K562 (cell line): ENCODE results near the gene TOR1AIP1. TPM values are rescaled to one million over a fixed set of nuclear protein-coding genes. Genes with fewer than 3 reads are reported as not detected.

ENCODE experiments used
- BHLHE40 ChIP-seq: IDR thresholded peaks from 2 replicates; pipeline ENCODE4 v1.6.1; 2011; ENCODE audit warnings: low read length, improper control_type of control experiment
- CBX1 ChIP-seq: sonication (generic); IDR thresholded peaks from 2 replicates; pipeline ENCODE4 v1.6.1; 2016; ENCODE audit warnings: antibody characterized with exemption, low read depth, mild to moderate bottlenecking
- CEBPB ChIP-seq: fragments of 450-650 bp; IDR thresholded peaks from 2 replicates; pipeline ENCODE4 v1.6.1; 2016; ENCODE audit warnings: missing genetic modification characterization, missing compliant biosample characterization
- CEBPG ChIP-seq, 3 experiments: fragments of 200-800 bp in 1 of 3; sonication (Bioruptor generic) in 1 of 3; sonication (generic) in 1 of 3; formaldehyde crosslinking in 1 of 3; IDR thresholded peaks in 2 of 3; conservative IDR thresholded peaks in 1 of 3; 2 replicates each; pipeline versions ENCODE4 v1.6.1 to v1.8.0; 2016 to 2022; ENCODE audit warnings: missing compliant biosample characterization in 2 of 3, missing genetic modification characterization in 2 of 3, mild to moderate bottlenecking in 1 of 3, missing genetic modification reagents in 1 of 3
- CHD2 ChIP-seq: IDR thresholded peaks from 2 replicates; pipeline ENCODE4 v1.6.1; 2011; ENCODE audit warnings: low read depth, low read length
- DACH1 ChIP-seq: fragments of 450-650 bp; IDR thresholded peaks from 2 replicates; pipeline ENCODE4 v1.6.1; 2018; ENCODE audit not compliant: partially characterized antibody
- ELF2 ChIP-seq: fragments of 250-450 bp; sonication (Bioruptor Pico); IDR thresholded peaks from 2 replicates; pipeline ENCODE4 v1.5.0; 2021; ENCODE audit warnings: mild to moderate bottlenecking
- EP300 ChIP-seq: IDR thresholded peaks from 2 replicates; pipeline ENCODE4 v1.6.1; 2012; ENCODE audit warnings: low read length, improper control_type of control experiment
- HINFP ChIP-seq: fragments of 450-650 bp; conservative IDR thresholded peaks from 2 replicates; pipeline ENCODE4 v1.6.1; 2016; ENCODE audit warnings: missing genetic modification characterization, low read depth, mild to moderate bottlenecking, control low read depth, missing compliant biosample characterization
- HMBOX1 ChIP-seq: sonication (generic); IDR thresholded peaks from 2 replicates; pipeline ENCODE4 v1.6.1; 2016
- HOMEZ ChIP-seq: fragments of 250-450 bp; sonication (Bioruptor Pico); IDR thresholded peaks from 2 replicates; pipeline ENCODE4 v1.4.0; 2020; ENCODE audit warnings: mild to moderate bottlenecking, moderate library complexity
- JUN ChIP-seq, 2 experiments: sonication (generic) in 1 of 2; formaldehyde crosslinking in 1 of 2; IDR thresholded peaks; 2 replicates each; pipeline versions ENCODE4 v1.6.1 to v1.8.0; 2012 to 2022; ENCODE audit warnings: borderline replicate concordance in 2 of 2, mild to moderate bottlenecking in 2 of 2, improper control_type of control experiment in 1 of 2, low read depth in 1 of 2, low read length in 1 of 2, missing genetic modification reagents in 1 of 2
- LEF1 ChIP-seq: fragments of 450-650 bp; IDR thresholded peaks from 2 replicates; pipeline ENCODE4 v1.6.1; 2016; ENCODE audit warnings: mild to moderate bottlenecking
- MCM7 ChIP-seq, 2 experiments: fragments of 450-650 bp; IDR thresholded peaks; 2 replicates each; pipeline ENCODE4 v1.6.1; 2016 to 2018
- MTF1 ChIP-seq: fragments of 250-450 bp; sonication (Bioruptor Pico); IDR thresholded peaks from 2 replicates; pipeline ENCODE4 v1.9.0; 2021; ENCODE audit warnings: moderate library complexity, mild to moderate bottlenecking, inconsistent platforms, borderline replicate concordance
- SRF ChIP-seq, 2 experiments: fragments of 250-450, 450-650 bp in 1 of 2; sonication (Bioruptor Pico) in 1 of 2; sonication (generic) in 1 of 2; formaldehyde crosslinking; IDR thresholded peaks; 2 replicates each; pipeline versions ENCODE4 v1.5.0 to v1.5.1; 2020 to 2022; ENCODE audit warnings: mild to moderate bottlenecking in 1 of 2, missing genetic modification reagents in 1 of 2
- TEAD1 ChIP-seq, 2 experiments: fragments of 450-650 bp in 1 of 2; sonication (generic) in 1 of 2; formaldehyde crosslinking; IDR thresholded peaks; 2 replicates each; pipeline versions ENCODE4 v1.4.0 to v1.8.0; 2020 to 2022; ENCODE audit warnings: mild to moderate bottlenecking in 2 of 2, missing genetic modification reagents in 1 of 2
- ZNF384 ChIP-seq: IDR thresholded peaks from 2 replicates; pipeline ENCODE4 v1.6.1; 2012; ENCODE audit warnings: low read depth, low read length, improper control_type of control experiment
- ZNF444 ChIP-seq: fragments of 250-450 bp; sonication (Bioruptor Pico); IDR thresholded peaks from 2 replicates; pipeline ENCODE4 v1.4.0; 2020; ENCODE audit warnings: mild to moderate bottlenecking, moderate library complexity
- polyA plus RNA-seq, 8 experiments: library from polyadenylated mRNA; depleted of rRNA in 4 of 8; stranded (reverse) in 5 of 8; unstranded in 3 of 8; fragments of >200 nt; fragmentation: Nextera tagmentation in 2 of 8; fragmentation: Illumina TruSeq in 1 of 8; extraction: Ambion mirVana in 2 of 8; extraction: Trizol in 1 of 8; gene quantifications; 2 replicates each; pipeline versions ENCODE4 v1.2.1 to v1.2.3, GENCODE V29; 2011 to 2014; ENCODE audit warnings: inconsistent platforms in 1 of 8, missing spikeins in 1 of 8
- total RNA-seq, 7 experiments: library from RNA; depleted of rRNA in 6 of 7; stranded (reverse); fragments of >200 nt in 6 of 7; fragmentation: Illumina TruSeq in 2 of 7; extraction: Trizol in 2 of 7; gene quantifications; 2 replicates each; pipeline versions ENCODE4 v1.2.1 to v1.2.3, GENCODE V29; 2011 to 2021; ENCODE audit warnings: low replicate concordance in 1 of 7
- TF ChIP-seq, protein P1 (sequence below): fragments of 450-650 bp; formaldehyde crosslinking; IDR thresholded peaks from 2 replicates; pipeline ENCODE4 v1.4.0; 2020; ENCODE audit warnings: mild to moderate bottlenecking, moderate library complexity
- TF ChIP-seq, protein P2 (sequence below): IDR thresholded peaks from 2 replicates; pipeline ENCODE4 v1.6.1; 2012; ENCODE audit warnings: low read depth, low read length, improper control_type of control experiment, borderline replicate concordance

The TOR1AIP1 gene
- total and polyA plus RNA-seq, 9 of the 15 experiments (the other 6 are each of a cell fraction or from before 2014, with no cell fraction given) = 18.1 to 46.9 (median 35.5) TPM

DNA sequence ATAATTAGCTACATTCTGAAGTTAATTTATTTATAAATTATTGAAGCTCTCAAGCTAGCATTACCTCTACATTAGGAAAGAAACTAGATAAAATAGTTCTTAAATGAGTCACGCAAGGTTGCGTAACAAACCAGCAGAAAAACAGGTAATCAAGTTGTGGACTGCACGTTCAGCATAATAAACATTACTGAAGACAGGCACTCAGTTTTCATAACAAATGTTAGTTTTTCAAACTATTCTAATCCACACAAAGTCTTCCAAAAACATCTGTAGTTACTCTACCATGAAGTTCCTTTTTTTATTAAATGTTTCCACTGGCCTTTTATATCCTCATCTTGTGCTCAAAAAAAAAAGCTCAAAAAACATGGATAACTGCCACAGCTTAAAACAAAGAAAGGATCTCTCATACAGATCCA, 5.8 kb upstream of the TOR1AIP1 start (continued):
- TF ChIP-seq CEBPG (CRISPR knock-in tag; IDR thresholded peaks at IDR 0.05) = peak; percentile 91
- TF ChIP-seq CEBPG (tag; conservative IDR thresholded peaks at IDR 0.05 in 1 of 2, IDR thresholded peaks at IDR 0.05 in 1 of 2) = peak; percentile 97 to 98
- TF ChIP-seq CBX1 = no peak
- TF ChIP-seq HINFP (tag) = no peak
- TF ChIP-seq BHLHE40 = peak; percentile 76; the same call in 1 of the 2 replicates
- TF ChIP-seq MTF1 (CRISPR knock-in tag) = no peak
- TF ChIP-seq HMBOX1 = peak; percentile 40; the same call in 1 of the 2 replicates
- 0 out of 2 replicates have a peak, but pooled peaks have one; percentile 51 for TF ChIP-seq ELF2 (CRISPR knock-in tag)
- 0 out of 2 replicates have a peak, but pooled peaks have one; percentile 29 for TF ChIP-seq EP300
- TF ChIP-seq, protein P1, sequence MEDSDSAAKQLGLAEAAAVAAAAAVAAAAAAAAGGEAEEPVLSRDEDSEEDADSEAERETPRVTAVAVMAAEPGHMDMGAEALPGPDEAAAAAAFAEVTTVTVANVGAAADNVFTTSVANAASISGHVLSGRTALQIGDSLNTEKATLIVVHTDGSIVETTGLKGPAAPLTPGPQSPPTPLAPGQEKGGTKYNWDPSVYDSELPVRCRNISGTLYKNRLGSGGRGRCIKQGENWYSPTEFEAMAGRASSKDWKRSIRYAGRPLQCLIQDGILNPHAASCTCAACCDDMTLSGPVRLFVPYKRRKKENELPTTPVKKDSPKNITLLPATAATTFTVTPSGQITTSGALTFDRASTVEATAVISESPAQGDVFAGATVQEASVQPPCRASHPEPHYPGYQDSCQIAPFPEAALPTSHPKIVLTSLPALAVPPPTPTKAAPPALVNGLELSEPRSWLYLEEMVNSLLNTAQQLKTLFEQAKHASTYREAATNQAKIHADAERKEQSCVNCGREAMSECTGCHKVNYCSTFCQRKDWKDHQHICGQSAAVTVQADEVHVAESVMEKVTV = no peak
- TF ChIP-seq ZNF384 = no peak
- TF ChIP-seq JUN (IDR thresholded peaks at IDR 0.05; ENCODE audit: borderline replicate concordance, low read depth, low read length) = peak; percentile 74; the same call in 1 of the 2 replicates
- no peak for TF ChIP-seq JUN (CRISPR knock-in tag; IDR thresholded peaks at IDR 0.05; ENCODE audit: borderline replicate concordance)
- TF ChIP-seq TEAD1 (CRISPR knock-in tag; IDR thresholded peaks at IDR 0.05) = peak; percentile 88 to 95; a peak in 3 of 4 replicates
- no peak for TF ChIP-seq ZNF444 (CRISPR knock-in tag)
- no peak for TF ChIP-seq HOMEZ
- 0 out of 2 replicates have a peak, but pooled peaks have one; percentile 21 for TF ChIP-seq LEF1
- TF ChIP-seq SRF (CRISPR knock-in tag; IDR thresholded peaks at IDR 0.05) = no peak
- peak; percentile 99 for TF ChIP-seq CEBPB (tag)
- no peak for TF ChIP-seq CHD2
- peak; percentile 80 for TF ChIP-seq DACH1
- TF ChIP-seq MCM7 (IDR thresholded peaks at IDR 0.05) = no peak
- TF ChIP-seq, protein P2, sequence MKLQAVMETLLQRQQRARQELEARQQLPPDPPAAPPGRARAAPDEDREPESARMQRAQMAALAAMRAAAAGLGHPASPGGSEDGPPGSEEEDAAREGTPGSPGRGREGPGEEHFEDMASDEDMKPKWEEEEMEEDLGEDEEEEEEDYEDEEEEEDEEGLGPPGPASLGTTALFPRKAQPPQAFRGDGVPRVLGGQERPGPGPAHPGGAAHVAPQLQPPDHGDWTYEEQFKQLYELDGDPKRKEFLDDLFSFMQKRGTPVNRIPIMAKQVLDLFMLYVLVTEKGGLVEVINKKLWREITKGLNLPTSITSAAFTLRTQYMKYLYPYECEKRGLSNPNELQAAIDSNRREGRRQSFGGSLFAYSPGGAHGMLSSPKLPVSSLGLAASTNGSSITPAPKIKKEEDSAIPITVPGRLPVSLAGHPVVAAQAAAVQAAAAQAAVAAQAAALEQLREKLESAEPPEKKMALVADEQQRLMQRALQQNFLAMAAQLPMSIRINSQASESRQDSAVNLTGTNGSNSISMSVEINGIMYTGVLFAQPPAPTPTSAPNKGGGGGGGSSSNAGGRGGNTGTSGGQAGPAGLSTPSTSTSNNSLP = 0 out of 2 replicates have a peak, but pooled peaks have one; percentile 10
